Ishikawa (cell line): ENCODE measurements around the gene NYNRIN.

Source experiments
- EP300 ChIP-seq: IDR thresholded peaks from 2 replicates; pipeline ENCODE4 v1.6.1; 2012; ENCODE audit warnings: borderline replicate concordance
- TCF12 ChIP-seq: IDR thresholded peaks from 2 replicates; pipeline ENCODE4 v1.6.1; 2012; ENCODE audit warnings: low read depth

GRCh38 chr14:24418492-24418873 is 19.7 kb downstream of the NYNRIN start:
- TF ChIP-seq EP300 (no peak), TCF12 (no peak)
